ENCODE measurements around the gene LSAMP. TPM values are rescaled to one million over a fixed set of nuclear protein-coding genes. Genes with fewer than 3 reads are reported as not detected.

Gene LSAMP
- polyA plus RNA-seq, 3 donors: not detected

DNA sequence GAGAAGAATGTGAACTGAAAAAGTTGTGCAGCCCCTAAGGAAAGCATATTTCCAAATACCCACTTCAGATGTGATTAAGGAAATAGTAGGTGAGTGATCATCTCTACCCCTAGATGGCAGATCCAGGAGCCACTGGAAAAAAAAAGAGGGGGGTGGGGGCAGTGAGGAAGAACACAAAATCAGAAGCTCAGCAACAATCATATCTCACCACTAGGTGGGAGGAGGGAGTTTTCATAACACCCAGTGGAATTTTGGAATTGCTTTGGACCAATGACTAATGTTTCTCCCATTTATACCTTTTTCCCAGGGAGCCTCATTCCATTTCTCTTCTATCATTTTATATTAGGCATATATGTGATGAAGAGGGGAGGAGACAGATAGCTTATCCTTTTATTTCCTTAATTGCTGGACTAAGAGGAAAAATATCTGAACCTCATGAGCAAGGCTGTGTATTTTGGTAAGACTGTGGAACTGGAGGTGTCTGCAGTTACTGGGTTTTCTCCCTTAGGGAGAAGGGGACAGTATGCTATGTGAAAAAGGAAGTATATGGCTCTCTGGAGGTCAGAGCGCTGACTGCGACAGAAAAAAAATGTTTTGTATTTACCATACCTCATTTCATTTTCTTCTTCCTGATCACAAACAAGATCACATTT lies 458.6 kb downstream of the LSAMP start:
- H3K27ac Mint-ChIP-seq: no peak overlapping the region
- H3K4me3 ChIP-seq (replicated peaks in 1 of 3; ENCODE audit: low read depth in 2 of 3, low read length in 3 of 3): no peak overlapping the region
- TF ChIP-seq, protein P1, sequence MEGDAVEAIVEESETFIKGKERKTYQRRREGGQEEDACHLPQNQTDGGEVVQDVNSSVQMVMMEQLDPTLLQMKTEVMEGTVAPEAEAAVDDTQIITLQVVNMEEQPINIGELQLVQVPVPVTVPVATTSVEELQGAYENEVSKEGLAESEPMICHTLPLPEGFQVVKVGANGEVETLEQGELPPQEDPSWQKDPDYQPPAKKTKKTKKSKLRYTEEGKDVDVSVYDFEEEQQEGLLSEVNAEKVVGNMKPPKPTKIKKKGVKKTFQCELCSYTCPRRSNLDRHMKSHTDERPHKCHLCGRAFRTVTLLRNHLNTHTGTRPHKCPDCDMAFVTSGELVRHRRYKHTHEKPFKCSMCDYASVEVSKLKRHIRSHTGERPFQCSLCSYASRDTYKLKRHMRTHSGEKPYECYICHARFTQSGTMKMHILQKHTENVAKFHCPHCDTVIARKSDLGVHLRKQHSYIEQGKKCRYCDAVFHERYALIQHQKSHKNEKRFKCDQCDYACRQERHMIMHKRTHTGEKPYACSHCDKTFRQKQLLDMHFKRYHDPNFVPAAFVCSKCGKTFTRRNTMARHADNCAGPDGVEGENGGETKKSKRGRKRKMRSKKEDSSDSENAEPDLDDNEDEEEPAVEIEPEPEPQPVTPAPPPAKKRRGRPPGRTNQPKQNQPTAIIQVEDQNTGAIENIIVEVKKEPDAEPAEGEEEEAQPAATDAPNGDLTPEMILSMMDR (IDR thresholded peaks at IDR 0.05): no peak
- no peaks in the 10 kb centered on the region for H4K20me1 ChIP-seq (ENCODE audit: insufficient read depth, low read length)
- intact Hi-C loops (cut with micrococcal nuclease): no loop called here
- H3K36me3 Mint-ChIP-seq: no peaks in the 10 kb centered on the region
- no peak for DNase-seq
- H3K9me3 ChIP-seq (replicated peaks in 1 of 2; ENCODE audit: control insufficient read depth in 1 of 2, insufficient read depth in 1 of 2, low read length in 2 of 2): no peaks in the 10 kb centered on the region
- no peak overlapping the region for H3K9ac ChIP-seq (ENCODE audit: insufficient read depth, low read length, poor library complexity, severe bottlenecking)
- H3K4me2 ChIP-seq (replicated peaks; ENCODE audit: extremely low read depth, low read length, poor library complexity, severe bottlenecking): no peak overlapping the region
- WGBS (ENCODE audit: insufficient coverage): no CpG with 5 or more reads among the region's 2 CpGs
- H3K4me1 Mint-ChIP-seq: peaks cover 5% of the 10 kb centered on the region
- H3K4me3 Mint-ChIP-seq: no peak overlapping the region
- H3K79me2 ChIP-seq (ENCODE audit: insufficient read depth, low read length): no peaks in the 10 kb centered on the region
- no peaks in the 10 kb centered on the region for H3K36me3 ChIP-seq (replicated peaks in 1 of 2; ENCODE audit: control insufficient read depth in 1 of 2, insufficient read depth in 2 of 2, low read length in 2 of 2)
- H3K4me1 ChIP-seq (ENCODE audit: control insufficient read depth in 1 of 2, insufficient read depth in 2 of 2, low read length in 2 of 2): no peaks in the 10 kb centered on the region
- peaks cover 0 to 2% (median 0%) of the 10 kb centered on the region in 3 donors for H3K27me3 Mint-ChIP-seq (ENCODE audit: low read depth in 3 of 3)
- H3K27me3 ChIP-seq (ENCODE audit: control insufficient read depth in 2 of 2, insufficient read depth in 2 of 2, low read length in 2 of 2): no peaks in the 10 kb centered on the region
- H3K9me3 Mint-ChIP-seq: peaks cover 0 to 5% (median 0%) of the 10 kb centered on the region in 7 donors
- no peak overlapping the region for H3K27ac ChIP-seq (ENCODE audit: low read depth in 1 of 2, low read length in 2 of 2)
- no peak overlapping the region for H2AFZ ChIP-seq (ENCODE audit: insufficient read depth, low read depth, low read length, poor library complexity, severe bottlenecking)

DNA sequence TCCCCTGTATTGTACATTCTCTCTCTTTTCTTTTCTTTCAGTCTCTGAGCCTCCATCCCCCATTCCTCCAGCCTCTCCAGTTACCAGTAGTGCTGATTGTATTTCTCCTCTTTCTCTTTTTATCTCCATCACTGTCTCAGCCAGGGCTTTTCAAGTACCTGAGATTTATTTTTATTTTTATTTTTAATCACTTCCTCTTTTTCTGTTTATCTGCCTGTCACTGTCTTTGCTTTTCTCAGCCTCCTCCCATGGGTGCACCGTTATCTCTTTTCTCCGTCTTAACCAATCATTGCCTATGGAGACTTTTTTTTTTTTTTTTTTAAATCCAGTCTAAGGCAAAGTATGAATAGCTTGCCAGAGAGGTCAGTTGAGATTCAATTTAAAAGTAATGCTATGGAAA lies 462.7 kb downstream of the LSAMP start:
- H3K79me2 ChIP-seq (ENCODE audit: insufficient read depth, low read length): no peaks in the 10 kb centered on the region
- no peak overlapping the region for H3K9ac ChIP-seq (ENCODE audit: insufficient read depth, low read length, poor library complexity, severe bottlenecking)
- no peak overlapping the region for H3K27ac ChIP-seq (ENCODE audit: low read depth in 1 of 2, low read length in 2 of 2)
- no peaks in the 10 kb centered on the region for H3K36me3 ChIP-seq (replicated peaks in 1 of 2; ENCODE audit: control insufficient read depth in 1 of 2, insufficient read depth in 2 of 2, low read length in 2 of 2)
- H3K4me1 ChIP-seq (ENCODE audit: control insufficient read depth in 1 of 2, insufficient read depth in 2 of 2, low read length in 2 of 2): no peaks in the 10 kb centered on the region
- no peaks in the 10 kb centered on the region for H4K20me1 ChIP-seq (ENCODE audit: insufficient read depth, low read length)
- intact Hi-C loops (cut with micrococcal nuclease): no loop called here
- Mint-ChIP-seq H3K9me3 (peaks cover 0 to 4% (median 1%) of the 10 kb centered on the region in 7 donors), H3K4me1 (peaks cover 5% of the 10 kb centered on the region), H3K4me3 (no peak overlapping the region), H3K27ac (no peak overlapping the region), H3K27me3 (ENCODE audit: low read depth in 3 of 3) (peaks cover 1 to 5% (median 3%) of the 10 kb centered on the region in 3 donors), H3K36me3 (no peaks in the 10 kb centered on the region)
- H2AFZ ChIP-seq (ENCODE audit: insufficient read depth, low read depth, low read length, poor library complexity, severe bottlenecking): no peak overlapping the region
- no CpG with 5 or more reads among the region's 2 CpGs for WGBS (ENCODE audit: insufficient coverage)
- H3K9me3 ChIP-seq (replicated peaks in 1 of 2; ENCODE audit: control insufficient read depth in 1 of 2, insufficient read depth in 1 of 2, low read length in 2 of 2): no peaks in the 10 kb centered on the region
- no peak for DNase-seq
- H3K27me3 ChIP-seq (ENCODE audit: control insufficient read depth in 2 of 2, insufficient read depth in 2 of 2, low read length in 2 of 2): no peaks in the 10 kb centered on the region
- TF ChIP-seq, protein P1 (IDR thresholded peaks at IDR 0.05): no peak
- no peak overlapping the region for H3K4me2 ChIP-seq (replicated peaks; ENCODE audit: extremely low read depth, low read length, poor library complexity, severe bottlenecking)
- H3K4me3 ChIP-seq (replicated peaks in 1 of 3; ENCODE audit: low read depth in 2 of 3, low read length in 3 of 3): no peak overlapping the region
